ENCODE data around the gene DOCK9.

The DOCK9 gene

DNA sequence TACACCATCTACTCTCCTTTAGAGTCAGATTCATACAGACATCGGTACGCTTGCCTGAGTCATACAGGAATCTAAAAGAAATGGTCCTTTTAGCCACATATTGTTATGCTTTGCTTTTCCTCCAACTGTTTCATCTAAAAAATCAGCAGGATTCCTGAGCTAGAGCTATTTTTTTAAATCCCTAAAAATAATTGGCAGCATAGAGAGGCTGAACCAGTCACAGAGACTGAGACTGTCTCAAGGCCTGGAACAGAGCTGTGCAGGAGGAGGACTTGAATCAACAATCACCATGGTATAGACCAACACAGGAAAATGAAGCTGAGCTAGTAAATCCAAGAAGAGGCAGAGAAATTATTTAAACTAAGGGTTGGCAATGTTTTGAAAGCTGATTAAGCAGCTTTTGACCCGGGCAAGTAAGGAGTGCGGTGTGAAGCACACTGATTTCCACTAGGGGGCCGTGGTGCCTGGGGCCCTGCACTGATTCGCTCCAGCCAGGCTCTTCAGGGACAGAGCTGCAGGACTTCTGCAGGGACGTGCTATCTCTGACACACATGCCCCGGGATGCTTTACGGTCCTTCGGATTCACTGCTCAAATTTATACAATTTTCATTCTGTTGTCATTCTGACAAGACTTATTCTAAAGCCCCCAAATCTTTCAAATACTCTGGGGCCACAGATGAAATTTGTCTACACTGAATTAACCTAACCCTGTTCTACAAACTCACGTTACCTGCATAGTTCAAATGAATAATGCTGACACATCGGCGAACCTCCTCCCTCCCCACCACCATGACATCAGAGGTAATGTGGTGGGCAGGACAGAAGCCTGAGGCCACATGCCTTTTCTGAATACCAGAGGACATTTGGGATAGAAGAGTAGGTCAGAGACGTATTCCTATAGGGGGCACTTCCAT, 137.8 kb downstream of the DOCK9 start:
- peak; percentile 61 for DNase-seq (ENCODE audit: low spot score)
- TF ChIP-seq, protein P1, sequence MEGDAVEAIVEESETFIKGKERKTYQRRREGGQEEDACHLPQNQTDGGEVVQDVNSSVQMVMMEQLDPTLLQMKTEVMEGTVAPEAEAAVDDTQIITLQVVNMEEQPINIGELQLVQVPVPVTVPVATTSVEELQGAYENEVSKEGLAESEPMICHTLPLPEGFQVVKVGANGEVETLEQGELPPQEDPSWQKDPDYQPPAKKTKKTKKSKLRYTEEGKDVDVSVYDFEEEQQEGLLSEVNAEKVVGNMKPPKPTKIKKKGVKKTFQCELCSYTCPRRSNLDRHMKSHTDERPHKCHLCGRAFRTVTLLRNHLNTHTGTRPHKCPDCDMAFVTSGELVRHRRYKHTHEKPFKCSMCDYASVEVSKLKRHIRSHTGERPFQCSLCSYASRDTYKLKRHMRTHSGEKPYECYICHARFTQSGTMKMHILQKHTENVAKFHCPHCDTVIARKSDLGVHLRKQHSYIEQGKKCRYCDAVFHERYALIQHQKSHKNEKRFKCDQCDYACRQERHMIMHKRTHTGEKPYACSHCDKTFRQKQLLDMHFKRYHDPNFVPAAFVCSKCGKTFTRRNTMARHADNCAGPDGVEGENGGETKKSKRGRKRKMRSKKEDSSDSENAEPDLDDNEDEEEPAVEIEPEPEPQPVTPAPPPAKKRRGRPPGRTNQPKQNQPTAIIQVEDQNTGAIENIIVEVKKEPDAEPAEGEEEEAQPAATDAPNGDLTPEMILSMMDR (IDR thresholded peaks at IDR 0.05; ENCODE audit: extremely low read depth, missing control alignments), result peak; percentile 88

DNA sequence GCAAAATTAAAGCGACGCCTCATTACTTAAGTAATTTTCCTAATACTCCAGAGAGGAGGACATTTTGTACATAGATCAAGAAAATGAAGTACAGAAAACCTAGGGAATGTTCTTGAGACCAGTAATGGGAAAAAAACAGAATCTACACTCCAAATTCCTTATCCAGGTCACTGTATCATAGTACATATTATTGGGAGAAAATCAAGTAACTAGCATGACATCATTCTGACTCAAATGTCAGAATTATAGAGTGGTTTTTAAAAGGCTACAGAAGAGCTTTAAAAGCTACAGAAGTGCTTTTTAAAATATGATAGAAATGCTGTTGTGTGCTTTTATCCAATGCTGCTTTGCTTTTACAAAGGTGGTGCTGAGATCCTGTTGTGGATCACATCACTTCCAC, 139.1 kb downstream of the DOCK9 start:
- TF ChIP-seq, protein P1 (IDR thresholded peaks at IDR 0.05; ENCODE audit: extremely low read depth, missing control alignments), result no peak
- DNase-seq (ENCODE audit: low spot score), result no peak

DNA sequence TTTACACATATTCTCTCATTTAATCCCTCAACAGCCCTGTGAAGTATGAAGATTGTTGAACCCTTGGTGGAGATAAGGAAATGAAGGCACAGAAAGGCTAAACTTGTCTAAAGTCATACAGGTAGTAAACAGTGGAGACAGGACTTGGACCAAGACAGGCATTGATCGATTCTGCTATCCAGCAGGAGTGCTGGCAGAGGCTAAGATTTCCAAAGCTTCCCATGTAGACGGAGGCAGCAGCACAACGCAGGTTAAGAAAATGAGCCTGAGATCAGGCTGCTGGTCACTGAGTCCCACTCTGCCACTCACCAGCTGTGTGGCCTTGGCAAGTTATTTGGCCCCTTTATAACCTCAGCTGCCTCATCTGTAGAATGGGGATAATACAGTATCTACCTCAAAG, 140.0 kb downstream of the DOCK9 start:
- DNase-seq (ENCODE audit: low spot score), result no peak
- TF ChIP-seq, protein P1 (IDR thresholded peaks at IDR 0.05; ENCODE audit: extremely low read depth, missing control alignments), result no peak

DNA sequence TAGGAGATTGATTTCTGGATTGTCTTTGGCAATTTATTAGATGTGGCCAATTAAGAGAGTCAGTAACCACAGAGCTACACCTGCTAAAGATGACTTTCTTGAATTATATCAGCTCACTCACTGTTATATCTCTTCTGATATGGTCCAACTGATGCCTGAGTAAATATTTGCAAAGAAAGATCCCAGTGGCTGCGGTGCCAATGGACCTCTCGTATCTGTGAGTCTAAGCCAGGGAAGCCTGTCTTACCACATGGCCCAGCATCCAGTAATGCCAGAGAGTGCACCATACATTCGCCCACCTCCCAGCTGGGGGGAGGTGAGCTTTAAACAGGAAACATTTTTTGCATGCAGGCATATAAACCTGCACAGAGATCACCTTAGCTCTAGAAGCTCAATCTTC, 142.7 kb downstream of the DOCK9 start:
- DNase-seq (ENCODE audit: low spot score), result no peak
- TF ChIP-seq, protein P1 (IDR thresholded peaks at IDR 0.05; ENCODE audit: extremely low read depth, missing control alignments), result no peak

DNA sequence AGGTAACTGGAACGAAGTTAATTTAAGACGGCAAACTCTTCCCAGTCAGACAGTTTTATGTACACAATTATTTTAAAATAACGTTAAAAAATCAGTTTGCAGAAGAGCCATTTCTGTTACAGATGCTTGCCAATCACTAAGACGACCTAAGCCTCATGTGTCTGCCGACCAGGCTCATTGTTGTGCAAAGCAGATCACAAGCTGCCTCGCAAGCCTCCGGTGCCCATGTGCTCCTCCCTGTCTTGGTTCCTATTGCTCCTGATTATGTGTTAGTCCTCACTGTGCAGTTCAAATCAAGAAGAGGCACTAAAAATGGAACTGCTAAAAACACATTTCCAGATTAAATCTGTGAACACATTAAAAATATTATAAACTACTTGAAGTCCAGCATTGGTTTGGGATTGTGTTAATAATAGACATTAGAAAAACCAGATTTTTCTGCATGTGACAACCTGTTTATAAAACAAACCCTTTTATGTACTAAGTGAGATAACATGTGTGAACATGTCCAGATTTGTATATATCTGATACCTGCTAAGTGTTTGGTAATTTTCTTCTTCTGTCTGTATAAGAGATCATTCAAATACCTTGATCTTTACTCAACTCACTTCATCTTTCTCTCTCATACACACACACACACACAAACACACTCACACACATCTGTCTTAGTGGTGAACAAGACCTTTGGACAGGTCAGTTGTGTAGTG, 143.5 kb downstream of the DOCK9 start:
- no peak for DNase-seq (ENCODE audit: low spot score)
- TF ChIP-seq, protein P1 (IDR thresholded peaks at IDR 0.05; ENCODE audit: extremely low read depth, missing control alignments), result no peak

DNA sequence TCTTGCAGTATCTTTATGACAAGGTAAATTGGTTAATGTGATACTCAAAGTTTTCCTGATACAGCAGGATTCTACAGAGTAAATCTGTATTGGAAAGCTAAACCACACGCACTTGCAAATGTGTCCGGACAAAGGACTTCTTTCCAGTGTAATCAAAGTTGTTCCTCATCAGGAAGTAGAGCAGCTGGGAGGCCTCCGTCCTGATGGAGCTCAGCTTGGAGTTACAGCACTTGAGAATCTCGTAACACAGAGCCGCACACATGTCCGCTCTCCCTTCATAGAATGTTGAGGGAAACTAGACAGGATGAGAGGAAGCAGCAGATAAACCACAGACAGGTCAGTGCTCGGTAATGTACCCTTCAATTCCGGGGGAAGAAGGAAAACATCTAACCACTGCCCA, 146.6 kb downstream of the DOCK9 start:
- TF ChIP-seq, protein P1 (IDR thresholded peaks at IDR 0.05; ENCODE audit: extremely low read depth, missing control alignments), result no peak
- no peak for DNase-seq (ENCODE audit: low spot score)

DNA sequence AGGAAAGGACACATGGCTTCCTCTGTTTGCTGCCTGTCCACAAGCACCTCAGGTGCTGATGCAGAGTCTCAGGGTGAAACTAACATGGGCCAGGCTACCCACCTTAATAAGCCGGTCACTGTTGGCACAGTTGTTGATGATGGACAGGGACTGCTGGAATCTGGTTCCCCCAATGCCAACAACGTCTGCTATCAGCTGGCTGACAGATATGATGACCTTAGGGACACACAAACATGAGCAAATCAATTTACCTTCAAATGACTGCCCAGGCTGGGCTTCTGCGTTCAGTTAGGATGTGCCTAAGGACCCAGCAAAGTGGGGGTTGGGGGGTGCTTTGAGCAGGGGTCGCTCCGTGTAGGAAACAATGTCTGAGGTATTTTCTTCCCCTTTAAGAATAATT, 148.3 kb downstream of the DOCK9 start:
- TF ChIP-seq, protein P1 (IDR thresholded peaks at IDR 0.05; ENCODE audit: extremely low read depth, missing control alignments), result no peak

More for the DNA sequence above, 148.3 kb downstream of the DOCK9 start:
- DNase-seq (ENCODE audit: low spot score), result no peak
